Muscle layer of colon (tissue), 2 donors: ENCODE measurements around the gene FGB.

Experiments
- H3K27ac ChIP-seq: one replicate; pipeline ENCODE4 v1.7.0; 2013; ENCODE audit warnings: low read depth, mild to moderate bottlenecking, low read length, moderate library complexity
- H3K27me3 ChIP-seq, 2 donors: one replicate each; pipeline ENCODE4 v1.7.0; 2013; ENCODE audit warnings: low read length in 2 of 2, mild to moderate bottlenecking in 2 of 2; ENCODE audit not compliant: insufficient read depth in 2 of 2, control insufficient read depth in 1 of 2
- H3K36me3 ChIP-seq: one replicate; pipeline ENCODE4 v1.7.0; 2013; ENCODE audit warnings: mild to moderate bottlenecking, low read length; ENCODE audit not compliant: insufficient read depth
- H3K4me1 ChIP-seq: one replicate; pipeline ENCODE4 v1.7.0; 2013; ENCODE audit warnings: mild to moderate bottlenecking, low read length; ENCODE audit not compliant: insufficient read depth
- H3K4me3 ChIP-seq, 2 donors: one replicate each; pipeline ENCODE4 v1.7.0; 2013; ENCODE audit warnings: low read length in 2 of 2, low read depth in 1 of 2, mild to moderate bottlenecking in 1 of 2, moderate library complexity in 1 of 2
- H3K9ac ChIP-seq: one replicate; pipeline ENCODE4 v1.7.0; 2013; ENCODE audit warnings: low read length
- H3K9me3 ChIP-seq: one replicate; pipeline ENCODE4 v1.7.0; 2013; ENCODE audit warnings: mild to moderate bottlenecking, low read length
- donor health status: abdominal sarcoma.
- donor health status: Adenocarcinoma of cecum.

Gene FGB

DNA sequence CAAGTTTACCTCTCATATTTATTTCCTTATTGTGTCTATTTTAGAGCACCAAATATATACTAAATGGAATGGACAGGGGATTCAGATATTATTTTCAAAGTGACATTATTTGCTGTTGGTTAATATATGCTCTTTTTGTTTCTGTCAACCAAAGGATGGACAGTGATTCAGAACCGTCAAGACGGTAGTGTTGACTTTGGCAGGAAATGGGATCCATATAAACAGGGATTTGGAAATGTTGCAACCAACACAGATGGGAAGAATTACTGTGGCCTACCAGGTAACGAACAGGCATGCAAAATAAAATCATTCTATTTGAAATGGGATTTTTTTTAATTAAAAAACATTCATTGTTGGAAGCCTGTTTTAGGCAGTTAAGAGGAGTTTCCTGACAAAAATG lies 6.2 kb downstream of the FGB start:
- Histone ChIP-seq H3K27me3 (no peaks in the 10 kb centered on the region), H3K9ac (no peak overlapping the region), H3K4me1 (no peaks in the 10 kb centered on the region), H3K9me3 (no peaks in the 10 kb centered on the region), H3K36me3 (no peaks in the 10 kb centered on the region), H3K4me3 (no peak overlapping the region), H3K27ac (no peak overlapping the region)

DNA sequence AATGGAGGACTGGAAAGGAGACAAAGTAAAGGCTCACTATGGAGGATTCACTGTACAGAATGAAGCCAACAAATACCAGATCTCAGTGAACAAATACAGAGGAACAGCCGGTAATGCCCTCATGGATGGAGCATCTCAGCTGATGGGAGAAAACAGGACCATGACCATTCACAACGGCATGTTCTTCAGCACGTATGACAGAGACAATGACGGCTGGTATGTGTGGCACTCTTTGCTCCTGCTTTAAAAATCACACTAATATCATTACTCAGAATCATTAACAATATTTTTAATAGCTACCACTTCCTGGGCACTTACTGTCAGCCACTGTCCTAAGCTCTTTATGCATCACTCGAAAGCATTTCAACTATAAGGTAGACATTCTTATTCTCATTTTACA lies 6.8 kb downstream of the FGB start:
- Histone ChIP-seq H3K27ac (no peak overlapping the region), H3K36me3 (no peaks in the 10 kb centered on the region), H3K4me3 (no peak overlapping the region), H3K4me1 (no peaks in the 10 kb centered on the region), H3K9me3 (no peaks in the 10 kb centered on the region), H3K27me3 (no peaks in the 10 kb centered on the region), H3K9ac (no peak overlapping the region)

DNA sequence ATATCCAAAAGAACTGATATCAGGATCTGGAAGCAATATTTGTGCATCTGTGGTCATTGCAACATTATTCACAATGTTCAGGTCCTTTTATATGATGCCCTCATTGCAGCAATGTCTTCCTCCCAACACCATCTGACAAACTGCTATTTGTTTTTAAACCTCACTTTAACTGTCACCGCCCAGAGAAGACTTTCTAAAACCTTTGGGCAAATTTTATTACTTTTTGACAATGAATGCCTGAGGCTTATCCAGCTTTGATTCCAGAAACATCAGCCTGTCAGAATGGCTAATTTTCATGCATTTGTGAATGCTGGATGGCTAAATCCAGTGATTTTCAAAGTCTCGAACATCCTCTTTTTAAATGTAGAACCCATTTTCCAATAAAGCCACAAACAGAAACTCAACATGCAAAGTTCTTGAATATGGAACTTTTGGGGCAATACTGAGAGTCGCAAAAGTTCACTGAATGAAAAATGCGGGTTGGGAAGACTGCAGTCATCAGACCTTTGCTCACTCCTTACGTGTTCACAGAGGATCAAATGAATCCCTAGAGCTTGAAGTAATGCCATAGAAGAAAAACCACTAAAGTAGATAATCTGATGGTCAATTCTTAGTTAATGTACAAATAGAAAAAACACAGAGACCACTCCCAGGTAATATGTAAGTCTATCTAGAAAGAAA lies 10.5 kb downstream of the FGB start:
- Histone ChIP-seq H3K27ac (no peak overlapping the region), H3K9me3 (no peaks in the 10 kb centered on the region)

DNA sequence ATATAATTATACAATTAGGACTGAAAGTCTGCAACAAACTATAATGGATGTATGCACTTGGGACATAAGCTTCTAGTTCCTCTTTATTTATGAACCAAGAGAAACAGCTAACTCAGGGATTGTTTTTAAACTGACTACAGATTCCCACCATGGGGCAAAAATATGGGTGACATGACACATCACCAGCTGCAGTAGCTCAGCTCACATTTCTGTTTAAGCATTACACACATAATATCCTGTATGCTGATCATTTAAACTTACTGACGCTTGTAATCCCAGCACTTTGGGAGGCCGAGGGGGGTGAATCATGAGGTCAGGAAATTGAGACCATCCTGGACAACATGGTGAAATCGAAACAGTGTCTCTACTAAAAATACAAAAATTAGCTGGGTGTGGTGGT lies 11.5 kb downstream of the FGB start:
- no peaks in the 10 kb centered on the region for H3K4me1 ChIP-seq
- no peaks in the 10 kb centered on the region for H3K9me3 ChIP-seq
- H3K27me3 ChIP-seq: no peaks in the 10 kb centered on the region
- H3K27ac ChIP-seq: no peak overlapping the region
- no peak overlapping the region for H3K9ac ChIP-seq
- no peaks in the 10 kb centered on the region for H3K36me3 ChIP-seq
- no peak overlapping the region for H3K4me3 ChIP-seq

More for the DNA sequence above, 10.5 kb downstream of the FGB start:
- Histone ChIP-seq H3K9ac (no peak overlapping the region), H3K4me1 (no peaks in the 10 kb centered on the region), H3K36me3 (no peaks in the 10 kb centered on the region), H3K4me3 (no peak overlapping the region), H3K27me3 (no peaks in the 10 kb centered on the region)

DNA sequence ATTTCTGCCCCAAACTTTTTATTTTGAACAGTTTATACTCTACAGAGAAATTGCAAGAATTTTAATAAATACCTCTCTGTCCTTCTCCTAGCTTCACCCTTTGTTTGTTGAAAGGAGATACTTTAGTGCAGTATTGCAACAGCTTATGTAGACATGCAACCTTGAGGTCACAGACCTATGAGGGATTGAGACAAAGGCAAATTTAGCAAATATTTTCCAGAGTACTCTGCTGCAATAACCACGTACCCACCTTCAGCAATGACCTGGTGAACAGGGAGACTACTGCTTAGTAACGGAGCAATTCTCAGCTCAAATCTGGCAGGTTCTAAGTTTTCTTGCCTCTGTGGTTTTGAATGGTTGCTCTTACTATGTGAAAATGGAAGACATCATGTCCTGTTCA lies 14.5 kb downstream of the FGB start:
- no peak overlapping the region for H3K9ac ChIP-seq
- no peaks in the 10 kb centered on the region for H3K36me3 ChIP-seq

DNA sequence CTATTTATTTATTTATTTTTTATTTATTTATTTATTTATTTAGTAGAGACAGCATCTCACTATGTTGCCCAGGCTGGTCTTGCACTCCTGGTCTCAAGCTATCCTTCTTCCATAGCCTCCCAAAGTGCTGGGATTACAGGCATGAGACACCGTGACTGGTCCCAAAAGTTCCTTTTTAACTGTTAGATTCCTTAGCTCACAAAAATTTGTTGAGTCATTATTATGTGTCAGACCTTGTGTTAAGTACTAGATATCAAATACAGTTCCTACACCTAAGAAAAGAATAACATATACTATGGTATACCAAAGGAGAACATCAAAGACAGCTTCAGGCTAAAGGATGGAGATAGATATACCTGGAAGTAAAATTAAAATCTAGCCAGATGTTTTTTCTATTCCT lies 16.1 kb downstream of the FGB start:
- no peaks in the 10 kb centered on the region for H3K9me3 ChIP-seq
- no peaks in the 10 kb centered on the region for H3K36me3 ChIP-seq
- no peak overlapping the region for H3K27ac ChIP-seq
- H3K4me3 ChIP-seq: no peak overlapping the region
- no peak overlapping the region for H3K9ac ChIP-seq
- no peaks in the 10 kb centered on the region for H3K27me3 ChIP-seq
- H3K4me1 ChIP-seq: no peaks in the 10 kb centered on the region

More for the DNA sequence above, 14.5 kb downstream of the FGB start:
- Histone ChIP-seq H3K4me3 (no peak overlapping the region), H3K27me3 (no peaks in the 10 kb centered on the region), H3K27ac (no peak overlapping the region), H3K4me1 (no peaks in the 10 kb centered on the region), H3K9me3 (no peaks in the 10 kb centered on the region)

DNA sequence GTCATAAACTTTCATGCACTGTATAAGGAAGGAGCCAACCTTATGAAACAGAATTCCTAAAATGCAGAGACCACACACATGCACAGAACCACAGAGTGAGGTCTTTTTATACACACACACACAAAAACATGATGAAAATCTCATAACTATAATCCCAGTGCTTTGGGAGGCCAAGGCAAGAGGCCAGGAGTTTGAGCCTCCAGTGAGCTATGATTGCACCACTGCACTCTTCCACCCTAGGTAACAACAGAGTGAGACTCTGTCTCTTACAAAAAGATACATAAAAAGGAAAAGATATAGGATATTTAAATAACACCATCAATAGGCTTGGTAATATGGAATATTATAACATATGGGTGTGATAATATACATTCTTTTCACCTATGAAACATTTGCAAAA lies 17.1 kb downstream of the FGB start:
- Histone ChIP-seq H3K9ac (no peak overlapping the region), H3K9me3 (no peaks in the 10 kb centered on the region), H3K36me3 (no peaks in the 10 kb centered on the region), H3K4me3 (no peak overlapping the region), H3K27me3 (no peaks in the 10 kb centered on the region), H3K27ac (no peak overlapping the region), H3K4me1 (no peaks in the 10 kb centered on the region)

DNA sequence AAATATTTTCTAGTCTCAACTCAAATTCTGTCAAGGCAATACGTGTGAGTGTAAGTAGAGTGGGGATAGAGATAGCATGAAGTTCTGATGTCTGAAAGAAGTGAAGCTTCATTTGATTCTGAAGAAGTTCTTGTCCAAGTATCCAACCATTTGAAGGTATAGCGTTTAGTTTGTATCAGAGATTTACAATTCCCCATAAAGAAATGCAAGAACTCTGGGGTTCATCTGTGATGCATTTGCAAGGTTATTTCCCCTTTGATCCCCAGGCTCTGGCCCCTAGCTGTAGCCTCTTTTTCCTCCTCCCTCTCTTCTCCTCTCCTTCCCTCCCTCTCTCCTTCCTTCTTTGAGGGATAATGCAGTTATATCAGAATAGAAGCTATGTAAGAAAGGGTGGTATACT lies 19.9 kb downstream of the FGB start:
- H3K27ac ChIP-seq: no peak overlapping the region
- no peak overlapping the region for H3K4me3 ChIP-seq
- no peaks in the 10 kb centered on the region for H3K9me3 ChIP-seq
- H3K27me3 ChIP-seq: no peaks in the 10 kb centered on the region
- no peaks in the 10 kb centered on the region for H3K36me3 ChIP-seq
- H3K4me1 ChIP-seq: no peaks in the 10 kb centered on the region
- H3K9ac ChIP-seq: no peak overlapping the region

DNA sequence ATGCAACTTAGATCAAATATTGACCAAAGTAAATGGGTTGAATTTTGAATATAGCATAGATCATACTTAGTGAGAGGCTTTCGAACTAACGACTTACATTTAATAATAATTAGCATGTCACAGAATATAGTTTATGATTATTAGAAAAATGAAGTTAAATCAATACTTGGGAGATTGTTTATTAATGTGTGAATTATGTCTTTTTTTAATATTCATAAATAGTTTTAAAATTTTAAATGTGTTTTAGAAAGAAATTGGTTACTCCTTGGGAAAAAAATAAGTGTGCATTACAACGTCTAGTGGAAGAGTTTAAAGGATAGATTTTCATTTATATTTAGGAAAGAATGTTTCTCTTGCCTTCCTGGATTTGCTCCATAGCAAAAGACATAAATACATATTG lies 20.4 kb downstream of the FGB start:
- H3K27me3 ChIP-seq: no peaks in the 10 kb centered on the region
- H3K9ac ChIP-seq: no peak overlapping the region
- H3K27ac ChIP-seq: no peak overlapping the region
- no peaks in the 10 kb centered on the region for H3K36me3 ChIP-seq
- H3K4me3 ChIP-seq: no peak overlapping the region
- no peaks in the 10 kb centered on the region for H3K4me1 ChIP-seq
- H3K9me3 ChIP-seq: no peaks in the 10 kb centered on the region

DNA sequence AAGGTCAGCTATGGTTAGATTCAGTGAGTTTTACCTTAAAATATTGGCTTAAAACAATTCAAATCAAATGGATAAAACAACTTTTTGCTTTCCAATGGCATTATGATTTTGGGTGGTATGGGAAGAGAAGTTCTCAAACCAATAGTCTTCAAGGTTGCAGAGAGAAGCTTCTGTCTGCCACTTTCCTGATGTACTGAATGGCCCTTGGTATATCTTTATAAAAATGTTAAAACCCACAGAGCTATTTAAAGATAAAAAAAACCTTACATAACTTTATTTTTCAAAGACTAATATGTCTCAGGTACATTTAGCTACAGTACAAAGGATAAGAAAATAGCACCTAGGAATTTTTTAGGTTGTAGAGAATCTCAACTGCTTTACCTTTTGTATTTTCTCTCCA lies 20.9 kb downstream of the FGB start:
- Histone ChIP-seq H3K36me3 (no peaks in the 10 kb centered on the region), H3K9me3 (no peaks in the 10 kb centered on the region), H3K9ac (no peak overlapping the region), H3K4me1 (no peaks in the 10 kb centered on the region), H3K27me3 (no peaks in the 10 kb centered on the region), H3K27ac (no peak overlapping the region), H3K4me3 (no peak overlapping the region)

DNA sequence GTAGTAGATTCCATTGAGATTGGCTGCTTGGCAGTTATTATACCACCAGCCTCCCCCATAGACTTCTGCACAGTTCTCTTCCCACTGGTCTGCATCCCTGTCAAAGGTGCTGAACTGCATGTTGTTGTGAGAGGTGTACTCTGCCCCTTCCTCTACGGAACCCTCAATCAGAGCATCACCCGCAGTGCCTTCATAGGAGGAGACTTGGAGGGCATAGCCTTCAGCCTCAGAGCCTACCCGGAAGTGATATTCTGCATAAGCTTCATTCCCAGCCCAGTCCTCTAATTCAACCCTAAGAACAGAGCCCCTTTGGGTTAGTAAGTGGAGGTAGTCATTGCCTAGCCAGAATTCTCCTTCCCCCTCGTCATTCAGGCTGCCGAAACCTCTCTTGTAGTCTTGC lies 21.4 kb downstream of the FGB start:
- Histone ChIP-seq H3K4me3 (no peak overlapping the region), H3K9me3 (no peaks in the 10 kb centered on the region), H3K27me3 (no peaks in the 10 kb centered on the region)

DNA sequence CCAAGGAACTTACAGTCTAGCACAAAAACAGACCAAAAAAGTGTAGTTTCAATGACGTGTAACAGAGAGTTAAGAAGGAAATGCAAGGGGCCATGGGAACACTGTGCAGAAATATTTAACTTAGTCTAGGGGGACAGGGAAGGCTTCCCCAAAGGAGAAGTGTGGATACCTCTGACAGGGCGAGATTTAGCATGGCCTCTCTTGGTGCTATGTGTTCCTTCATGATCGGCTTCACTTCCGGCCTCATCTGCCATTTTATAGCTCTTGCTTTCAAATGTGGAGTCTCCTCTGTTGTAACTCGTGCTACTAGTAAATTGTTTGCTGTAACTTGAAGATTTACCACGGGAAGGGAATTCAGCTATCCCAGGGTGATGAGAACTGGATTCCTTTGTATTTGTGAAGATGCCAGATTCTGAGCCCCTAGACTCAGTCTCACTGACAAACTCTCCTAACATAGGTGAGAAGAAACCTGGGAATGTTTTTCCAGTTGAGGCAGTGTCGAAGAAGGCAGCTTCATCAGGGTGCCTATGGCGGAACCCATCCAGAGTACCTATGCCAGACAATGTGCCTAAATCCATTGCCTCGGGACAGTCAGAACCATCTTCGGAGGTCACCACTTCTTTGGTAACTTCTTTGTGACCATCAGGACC lies 22.7 kb downstream of the FGB start:
- Histone ChIP-seq H3K9ac (no peak overlapping the region), H3K27ac (no peak overlapping the region), H3K4me3 (no peak overlapping the region), H3K9me3 (no peaks in the 10 kb centered on the region), H3K36me3 (no peaks in the 10 kb centered on the region), H3K27me3 (no peaks in the 10 kb centered on the region), H3K4me1 (no peaks in the 10 kb centered on the region)

More for the DNA sequence above, 21.4 kb downstream of the FGB start:
- H3K36me3 ChIP-seq: no peaks in the 10 kb centered on the region
- H3K9ac ChIP-seq: no peak overlapping the region
- no peak overlapping the region for H3K27ac ChIP-seq
- no peaks in the 10 kb centered on the region for H3K4me1 ChIP-seq
